GM18508 (cell line): ENCODE results near the gene RASL12.
"Not testable (repeated sequence)": the region's sequence is repeated elsewhere in the genome, so short reads cannot be mapped to it uniquely, and the experiment has no call there.

Experiments
- ATAC-seq: cut with Tn5 transposase; IDR thresholded peaks from one replicate; pipeline ENCODE4 v1.9.1; 2021; ENCODE audit warnings: moderate number of reproducible peaks; ENCODE audit not compliant: insufficient read depth, unreplicated experiment

The RASL12 gene

GRCh38 chr15:65034719-65035118 is 33.1 kb downstream of the RASL12 start:
- no peak for ATAC-seq

- no peak for ATAC-seq
These were observed 34.0 kb downstream of the RASL12 start for GRCh38 chr15:65033659-65034269.

GRCh38 chr15:65032801-65033537 is 34.8 kb downstream of the RASL12 start:
- ATAC-seq: no peak

GRCh38 chr15:65029736-65030208 is 38.0 kb downstream of the RASL12 start:
- ATAC-seq: no peak

- ATAC-seq: no peak
These were observed 38.7 kb downstream of the RASL12 start, which contains the start of gene MTFMT for GRCh38 chr15:65028921-65029735. Gene MTFMT (minus strand): TSS chr15:65029639. CDS start chr15:65029613, 26 bp downstream.

- no peak for ATAC-seq
These were observed 39.5 kb downstream of the RASL12 start for GRCh38 chr15:65028338-65028737.

GRCh38 chr15:65027593-65027992 is 40.2 kb downstream of the RASL12 start:
- ATAC-seq: no peak

GRCh38 chr15:65026756-65027155 is 41.0 kb downstream of the RASL12 start:
- no peak for ATAC-seq

- no peak for ATAC-seq
These were observed 46.3 kb downstream of the RASL12 start for GRCh38 chr15:65021488-65021887.

- ATAC-seq: no peak
These were observed 47.4 kb downstream of the RASL12 start for GRCh38 chr15:65020419-65020818.

- not testable (repeated sequence) for ATAC-seq
These were observed 56.6 kb downstream of the RASL12 start for GRCh38 chr15:65011198-65011597.

- no peak for ATAC-seq
These were observed 58.8 kb downstream of the RASL12 start for GRCh38 chr15:65008983-65009382.

GRCh38 chr15:65006876-65007275 is 60.9 kb downstream of the RASL12 start:
- no peak for ATAC-seq

GRCh38 chr15:65004993-65005392 is 62.8 kb downstream of the RASL12 start:
- no peak for ATAC-seq
